Progenitor cell of endocrine pancreas (in vitro differentiated cells): Measurements from ENCODE around the gene SAMD7. TPM values are rescaled to one million over a fixed set of nuclear protein-coding genes. Genes with fewer than 3 reads are reported as not detected.

Experiments
- DNase-seq: peaks from one replicate; pipeline ENCODE4 v3.0.0; 2021; ENCODE audit warnings: low spot score; ENCODE audit not compliant: unreplicated experiment
- H3K27ac Mint-ChIP-seq: 2 replicates; pipeline ENCODE4 v1.8.0; 2021; ENCODE audit warnings: mild to moderate bottlenecking, moderate library complexity, mixed read lengths
- H3K27me3 Mint-ChIP-seq: 2 replicates; pipeline ENCODE4 v1.8.0; 2021; ENCODE audit warnings: mixed read lengths
- H3K36me3 Mint-ChIP-seq: 2 replicates; pipeline ENCODE4 v1.8.0; 2022; ENCODE audit warnings: mixed read lengths; ENCODE audit not compliant: insufficient read depth
- H3K4me1 Mint-ChIP-seq: 2 replicates; pipeline ENCODE4 v1.8.0; 2021; ENCODE audit warnings: low read depth, mixed read lengths
- H3K4me3 Mint-ChIP-seq: 2 replicates; pipeline ENCODE4 v1.8.0; 2021; ENCODE audit warnings: low read depth, mild to moderate bottlenecking, moderate library complexity, mixed read lengths
- H3K9me3 Mint-ChIP-seq: 2 replicates; pipeline ENCODE4 v1.8.0; 2021; ENCODE audit warnings: low read depth, mixed read lengths
- total RNA-seq: library from RNA; stranded (reverse); gene quantifications from 2 replicates; pipeline ENCODE4 v1.2.1, GENCODE V29; 2021
- TF ChIP-seq, protein P1 (sequence below): fragments of 200-600 bp; sonication (generic); IDR thresholded peaks from one replicate; pipeline ENCODE4 v1.5.0; 2021; ENCODE audit warnings: antibody characterized with exemption, mild to moderate bottlenecking; ENCODE audit not compliant: unreplicated experiment

Gene SAMD7
- total RNA-seq, 1 donor from 2014 or later = not detected

DNA sequence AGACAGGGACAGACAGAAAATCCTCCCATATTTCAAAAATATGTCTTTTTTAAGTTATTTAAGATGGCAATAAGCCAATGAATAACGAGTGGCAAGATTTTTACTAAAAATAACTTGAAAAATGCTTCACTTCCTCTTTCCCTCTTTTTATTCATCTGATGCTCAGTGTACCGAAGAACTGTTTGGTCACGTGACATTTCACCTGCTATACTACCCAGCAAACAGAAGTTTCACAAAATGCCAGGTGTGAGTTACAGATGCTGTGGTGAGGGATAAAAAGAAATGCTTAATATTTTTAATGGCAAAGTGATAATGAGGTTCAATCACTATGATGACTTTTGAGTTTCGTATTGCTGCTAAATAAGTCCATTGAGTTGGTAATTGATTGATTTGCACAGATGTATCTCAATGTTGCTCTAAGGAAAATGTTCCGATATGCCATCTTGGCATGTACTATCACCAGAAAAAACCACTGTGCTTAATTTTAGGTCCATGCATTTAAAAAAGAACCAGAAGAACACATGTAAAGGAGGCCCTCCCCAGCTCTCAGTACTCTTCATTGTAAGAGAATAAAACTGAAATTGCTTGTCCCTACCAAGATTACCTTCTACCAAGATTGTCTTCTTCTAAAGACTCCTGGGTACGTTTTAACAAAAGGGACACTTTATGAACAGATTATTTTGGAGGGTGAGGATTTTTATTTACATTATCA, 29.3 kb downstream of the SAMD7 start:
- Mint-ChIP-seq H3K9me3 (no peaks in the 10 kb centered on the region), H3K4me3 (no peak overlapping the region), H3K36me3 (no peaks in the 10 kb centered on the region), H3K27me3 (peaks cover 16% of the 10 kb centered on the region), H3K4me1 (no peaks in the 10 kb centered on the region), H3K27ac (no peak overlapping the region)
- TF ChIP-seq, protein P1, sequence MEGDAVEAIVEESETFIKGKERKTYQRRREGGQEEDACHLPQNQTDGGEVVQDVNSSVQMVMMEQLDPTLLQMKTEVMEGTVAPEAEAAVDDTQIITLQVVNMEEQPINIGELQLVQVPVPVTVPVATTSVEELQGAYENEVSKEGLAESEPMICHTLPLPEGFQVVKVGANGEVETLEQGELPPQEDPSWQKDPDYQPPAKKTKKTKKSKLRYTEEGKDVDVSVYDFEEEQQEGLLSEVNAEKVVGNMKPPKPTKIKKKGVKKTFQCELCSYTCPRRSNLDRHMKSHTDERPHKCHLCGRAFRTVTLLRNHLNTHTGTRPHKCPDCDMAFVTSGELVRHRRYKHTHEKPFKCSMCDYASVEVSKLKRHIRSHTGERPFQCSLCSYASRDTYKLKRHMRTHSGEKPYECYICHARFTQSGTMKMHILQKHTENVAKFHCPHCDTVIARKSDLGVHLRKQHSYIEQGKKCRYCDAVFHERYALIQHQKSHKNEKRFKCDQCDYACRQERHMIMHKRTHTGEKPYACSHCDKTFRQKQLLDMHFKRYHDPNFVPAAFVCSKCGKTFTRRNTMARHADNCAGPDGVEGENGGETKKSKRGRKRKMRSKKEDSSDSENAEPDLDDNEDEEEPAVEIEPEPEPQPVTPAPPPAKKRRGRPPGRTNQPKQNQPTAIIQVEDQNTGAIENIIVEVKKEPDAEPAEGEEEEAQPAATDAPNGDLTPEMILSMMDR = no peak
- no peak for DNase-seq

DNA sequence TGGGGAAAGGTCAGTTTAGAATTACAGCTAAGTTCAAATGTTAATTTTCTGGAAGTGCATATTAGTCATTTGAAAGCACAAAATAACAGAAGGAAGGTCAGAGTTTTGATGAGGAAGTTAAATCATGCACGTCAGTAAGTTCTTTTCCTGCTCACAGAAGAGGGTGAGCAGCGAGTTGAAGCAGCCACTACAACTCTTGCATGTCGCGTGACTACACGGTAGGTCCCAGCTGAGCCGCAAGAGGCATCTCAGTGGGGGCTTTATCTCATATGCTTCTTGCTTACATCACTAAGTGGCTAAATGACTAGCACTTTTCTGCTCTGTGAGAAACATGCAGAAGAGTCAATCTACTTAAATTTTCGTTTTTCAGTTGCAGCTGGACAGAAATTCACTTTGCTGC, 33.9 kb downstream of the SAMD7 start:
- Mint-ChIP-seq H3K9me3 (no peaks in the 10 kb centered on the region), H3K4me3 (no peak overlapping the region)
- TF ChIP-seq, protein P1 = no peak

DNA sequence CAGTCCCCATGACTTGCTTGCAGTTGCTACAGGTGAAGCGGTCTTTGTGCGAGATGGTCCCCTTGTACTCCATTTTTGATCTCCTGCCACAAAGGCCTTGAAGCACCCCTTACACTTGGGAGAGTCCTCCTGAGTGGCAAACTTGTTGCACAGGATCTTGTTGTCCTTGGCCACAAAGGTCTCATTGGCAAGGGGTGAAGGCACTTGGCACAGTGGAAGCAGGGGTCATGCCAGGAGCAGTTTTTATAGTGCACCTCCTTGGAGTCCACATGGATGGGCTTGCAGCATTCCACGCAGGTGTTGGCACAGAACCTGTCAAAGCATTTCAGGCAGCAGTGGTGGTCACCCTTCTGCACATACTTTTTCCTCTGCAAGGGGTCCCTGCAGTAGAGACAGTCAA, 35.0 kb downstream of the SAMD7 start:
- DNase-seq = no peak
- no peaks in the 10 kb centered on the region for H3K36me3 Mint-ChIP-seq
- H3K27me3 Mint-ChIP-seq = peaks cover 6% of the 10 kb centered on the region
- peaks cover 5% of the 10 kb centered on the region for H3K4me1 Mint-ChIP-seq
- H3K27ac Mint-ChIP-seq = no peak overlapping the region
- H3K9me3 Mint-ChIP-seq = no peaks in the 10 kb centered on the region
- no peak overlapping the region for H3K4me3 Mint-ChIP-seq
- TF ChIP-seq, protein P1 = no peak

More for the DNA sequence above, 33.9 kb downstream of the SAMD7 start:
- peaks cover 6% of the 10 kb centered on the region for H3K27me3 Mint-ChIP-seq
- peaks cover 5% of the 10 kb centered on the region for H3K4me1 Mint-ChIP-seq
- H3K27ac Mint-ChIP-seq = no peak overlapping the region
- DNase-seq = no peak
- no peaks in the 10 kb centered on the region for H3K36me3 Mint-ChIP-seq

DNA sequence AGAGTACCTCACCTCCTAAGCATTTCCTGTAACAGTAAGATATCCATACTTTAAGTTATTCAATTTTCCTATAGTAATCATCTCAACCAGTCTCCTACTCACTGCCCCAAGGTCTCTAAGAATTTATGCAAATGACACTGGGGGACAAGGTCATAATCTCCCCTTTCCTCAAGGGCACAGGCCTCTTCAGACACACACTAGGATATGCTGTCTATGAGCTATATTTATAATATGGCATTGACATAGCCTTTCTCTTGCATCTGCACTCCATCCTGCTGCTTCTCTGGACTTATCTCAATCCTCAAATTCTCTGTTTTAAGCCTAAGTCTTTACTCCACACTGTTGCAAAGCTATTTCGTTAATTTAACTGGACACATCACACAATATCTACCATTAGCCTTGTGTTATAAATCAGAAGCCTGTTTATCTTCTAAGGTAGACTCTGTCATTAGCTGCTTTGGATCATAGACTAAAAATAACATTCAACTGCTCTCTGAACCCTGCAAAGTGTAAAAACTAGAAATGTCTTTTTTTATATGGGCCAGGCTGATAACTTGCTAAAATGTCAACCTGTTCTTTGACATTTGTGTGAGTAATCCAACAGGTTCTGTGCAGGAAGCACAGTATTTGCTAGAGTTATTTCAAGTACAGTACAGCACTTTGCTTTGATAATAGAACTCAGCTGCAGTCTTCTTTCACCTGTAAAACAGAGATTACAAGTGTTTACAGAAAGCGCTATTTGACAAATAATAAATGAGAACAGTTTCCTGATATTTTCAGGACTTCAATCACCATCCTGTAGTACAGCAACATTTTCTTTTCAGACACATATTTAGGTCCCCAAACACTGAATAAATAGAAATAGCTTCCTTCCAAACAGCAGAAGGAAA, 37.4 kb downstream of the SAMD7 start:
- Mint-ChIP-seq H3K4me3 (no peak overlapping the region), H3K27ac (no peak overlapping the region), H3K9me3 (no peaks in the 10 kb centered on the region), H3K36me3 (no peaks in the 10 kb centered on the region), H3K27me3 (peaks cover 6% of the 10 kb centered on the region), H3K4me1 (peaks cover 5% of the 10 kb centered on the region)
- TF ChIP-seq, protein P1 = no peak
- no peak for DNase-seq

DNA sequence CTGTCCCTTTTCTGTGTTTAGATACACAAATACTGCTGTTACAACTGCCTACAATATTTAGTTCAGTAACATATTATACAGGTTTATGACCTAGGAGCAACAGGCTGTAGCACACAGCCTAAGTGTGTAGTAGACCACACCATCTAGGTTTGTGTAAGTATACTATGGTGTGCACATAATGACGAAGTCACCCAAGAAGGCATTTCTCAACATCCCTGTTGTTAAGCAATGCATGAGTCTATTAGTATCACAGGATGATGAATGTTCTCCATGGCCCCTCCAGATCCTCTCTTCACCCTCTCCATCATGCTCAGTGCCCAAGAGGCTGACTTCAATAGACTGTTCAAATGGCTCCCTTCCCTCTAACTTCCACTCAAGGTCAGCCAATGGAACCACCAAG, 40.7 kb downstream of the SAMD7 start:
- H3K27ac Mint-ChIP-seq = no peak overlapping the region
- H3K4me1 Mint-ChIP-seq = peaks cover 5% of the 10 kb centered on the region
- H3K9me3 Mint-ChIP-seq = no peaks in the 10 kb centered on the region
- no peak overlapping the region for H3K4me3 Mint-ChIP-seq
- DNase-seq = no peak
- H3K36me3 Mint-ChIP-seq = no peaks in the 10 kb centered on the region
- TF ChIP-seq, protein P1 = no peak
- H3K27me3 Mint-ChIP-seq = peaks cover 7% of the 10 kb centered on the region
